ENCODE measurements around the gene RHOC.
A peak's percentile ranks its signal among the peaks of the same experiment; 100 is the strongest.

The RHOC gene

GRCh38 chr1:112678605-112679004, 28.3 kb downstream of the RHOC start:
- no peak for DNase-seq (ENCODE audit: low spot score)

- no peak for DNase-seq (ENCODE audit: low spot score)
These were observed 29.4 kb downstream of the RHOC start for GRCh38 chr1:112677501-112677900.

GRCh38 chr1:112676543-112676942, 30.4 kb downstream of the RHOC start:
- DNase-seq (ENCODE audit: low spot score) = no peak

- no peak for DNase-seq (ENCODE audit: low spot score)
These were observed 31.1 kb downstream of the RHOC start for GRCh38 chr1:112675728-112676381.

GRCh38 chr1:112674986-112675727, 31.8 kb downstream of the RHOC start:
- DNase-seq (ENCODE audit: low spot score) = peak; percentile 56

- peak; percentile 59 for DNase-seq (ENCODE audit: low spot score)
These were observed 32.4 kb downstream of the RHOC start, which contains the start of gene MOV10 for GRCh38 chr1:112674440-112674985. Gene MOV10, plus strand, starts transcription at chr1:112674659. Its CDS starts 254 bp downstream, at chr1:112674913.

- DNase-seq (ENCODE audit: low spot score) = peak; percentile 48
These were observed 33.1 kb downstream of the RHOC start for GRCh38 chr1:112673592-112674439.

- DNase-seq (ENCODE audit: low spot score) = no peak
These were observed 34.1 kb downstream of the RHOC start for GRCh38 chr1:112672842-112673241.

- DNase-seq (ENCODE audit: low spot score) = no peak
These were observed 34.9 kb downstream of the RHOC start for GRCh38 chr1:112672009-112672408.

- no peak for DNase-seq (ENCODE audit: low spot score)
These were observed 40.0 kb downstream of the RHOC start for GRCh38 chr1:112666946-112667345.

- DNase-seq (ENCODE audit: low spot score) = no peak
These were observed 41.1 kb downstream of the RHOC start for GRCh38 chr1:112665857-112666256.

GRCh38 chr1:112651205-112651604, 55.7 kb downstream of the RHOC start:
- DNase-seq (ENCODE audit: low spot score) = no peak
